Stimulated activated CD4-positive, alpha-beta T cell treated with anti-CD3 and anti-CD28 coated beads, Interleukin-12 subunit alpha, Interleukin-12 subunit beta, amount 100 ng/mL, for 48 hours (primary cell): ENCODE results near the gene TTC5.
"Not testable (repeated sequence)": the region's sequence is repeated elsewhere in the genome, so short reads cannot be mapped to it uniquely, and the experiment has no call there.

Experiments used
- DNase-seq, 3 donors: peaks; one replicate each; pipeline ENCODE4 v3.0.0-alpha.2; 2020; ENCODE audit warnings: low read depth in 2 of 3, low spot score in 1 of 3

The TTC5 gene

GRCh38 chr14:20306079-20306423, 300 bp upstream of the TTC5 start:
- DNase-seq, result no peak

- DNase-seq, result no peak
Measured at GRCh38 chr14:20302042-20302755, 3.6 kb downstream of the TTC5 start.

- no peak for DNase-seq
Measured at GRCh38 chr14:20295067-20295466, 10.7 kb downstream of the TTC5 start.

GRCh38 chr14:20294636-20295035, 11.1 kb downstream of the TTC5 start:
- DNase-seq, result no peak

- DNase-seq, result not testable (repeated sequence)
Measured at GRCh38 chr14:20281998-20282397, 23.8 kb downstream of the TTC5 start.

GRCh38 chr14:20280265-20280664, 25.5 kb downstream of the TTC5 start:
- not testable (repeated sequence) for DNase-seq

- no peak for DNase-seq
Measured at GRCh38 chr14:20278414-20278813, 27.3 kb downstream of the TTC5 start.

GRCh38 chr14:20277409-20277808, 28.3 kb downstream of the TTC5 start:
- no peak for DNase-seq

- no peak for DNase-seq
Measured at GRCh38 chr14:20274062-20274461, 31.7 kb downstream of the TTC5 start.

GRCh38 chr14:20264361-20264760, 41.4 kb downstream of the TTC5 start:
- DNase-seq, result not testable (repeated sequence)

GRCh38 chr14:20262642-20263128, 43.1 kb downstream of the TTC5 start:
- DNase-seq, result no peak

GRCh38 chr14:20247646-20248246, 58.0 kb downstream of the TTC5 start:
- no peak for DNase-seq
